Effector memory CD8-positive, alpha-beta T cell (primary cell): ENCODE results near the gene TRAK1.

Source experiments
- ATAC-seq: fragments of 150-1000 bp; cut with Tn5 transposase; replicated peaks from 2 replicates; pipeline ENCODE4 v1.10.0; 2021; ENCODE audit warnings: mild to moderate bottlenecking, moderate library complexity
- DNase-seq, 3 experiments: peaks; one replicate each; pipeline ENCODE4 v3.0.0; 2021
- H3K27ac Mint-ChIP-seq, 2 donors: one replicate each; pipeline ENCODE4 v1.8.0; 2022; ENCODE audit warnings: mild to moderate bottlenecking in 2 of 2, mixed read lengths in 2 of 2, moderate library complexity in 2 of 2
- H3K27me3 Mint-ChIP-seq, 2 donors: one replicate each; pipeline ENCODE4 v1.8.0; 2022; ENCODE audit warnings: mixed read lengths in 2 of 2
- H3K36me3 Mint-ChIP-seq: one replicate; pipeline ENCODE4 v1.8.0; 2022; ENCODE audit warnings: mild to moderate bottlenecking, moderate library complexity, mixed read lengths; ENCODE audit not compliant: insufficient read depth
- H3K4me1 Mint-ChIP-seq, 2 donors: one replicate each; pipeline ENCODE4 v1.8.0; 2022; ENCODE audit warnings: low read depth in 2 of 2, mixed read lengths in 2 of 2
- H3K4me3 Mint-ChIP-seq, 2 donors: one replicate each; pipeline ENCODE4 v1.8.0; 2022; ENCODE audit warnings: mild to moderate bottlenecking in 2 of 2, mixed read lengths in 2 of 2, moderate library complexity in 2 of 2
- H3K9me3 Mint-ChIP-seq, 2 donors: one replicate each; pipeline ENCODE4 v1.8.0; 2022; ENCODE audit warnings: mixed read lengths in 2 of 2

TRAK1 gene

GRCh38 chr3:42267878-42268277 lies 176.7 kb downstream of the TRAK1 start:
- no peak overlapping the region for H3K4me3 Mint-ChIP-seq
- ATAC-seq = no peak
- H3K9me3 Mint-ChIP-seq = peaks cover 0 to 1% of the 10 kb centered on the region in 2 donors
- H3K27ac Mint-ChIP-seq = no peak overlapping the region
- no peak for DNase-seq
- peaks cover 0 to 5% of the 10 kb centered on the region in 2 donors for H3K4me1 Mint-ChIP-seq
- H3K36me3 Mint-ChIP-seq = no peaks in the 10 kb centered on the region
- peaks cover 79 to 83% of the 10 kb centered on the region in 2 donors for H3K27me3 Mint-ChIP-seq

GRCh38 chr3:42269647-42270046 lies 178.5 kb downstream of the TRAK1 start:
- H3K27me3 Mint-ChIP-seq = peaks cover 61 to 65% of the 10 kb centered on the region in 2 donors
- peaks cover 0 to 1% of the 10 kb centered on the region in 2 donors for H3K9me3 Mint-ChIP-seq
- ATAC-seq = no peak
- H3K4me1 Mint-ChIP-seq = peaks cover 0 to under 1% of the 10 kb centered on the region in 2 donors
- DNase-seq = no peak
- H3K36me3 Mint-ChIP-seq = no peaks in the 10 kb centered on the region
- H3K4me3 Mint-ChIP-seq = no peak overlapping the region
- H3K27ac Mint-ChIP-seq = no peak overlapping the region

- H3K4me3 Mint-ChIP-seq = no peak overlapping the region
- H3K27ac Mint-ChIP-seq = no peak overlapping the region
- H3K4me1 Mint-ChIP-seq = no peaks in the 10 kb centered on the region
- peaks cover 0 to 1% of the 10 kb centered on the region in 2 donors for H3K9me3 Mint-ChIP-seq
- H3K27me3 Mint-ChIP-seq = peaks cover 57 to 60% of the 10 kb centered on the region in 2 donors
- DNase-seq = no peak
- no peak for ATAC-seq
- H3K36me3 Mint-ChIP-seq = no peaks in the 10 kb centered on the region
Measured at GRCh38 chr3:42270561-42270960, 179.4 kb downstream of the TRAK1 start.

- H3K9me3 Mint-ChIP-seq = peaks cover 0 to 1% of the 10 kb centered on the region in 2 donors
- no peak overlapping the region for H3K4me3 Mint-ChIP-seq
- ATAC-seq (no peak), DNase-seq (no peak)
- no peaks in the 10 kb centered on the region for H3K36me3 Mint-ChIP-seq
- no peaks in the 10 kb centered on the region for H3K4me1 Mint-ChIP-seq
- no peak overlapping the region for H3K27ac Mint-ChIP-seq
- H3K27me3 Mint-ChIP-seq = peaks cover 46 to 66% of the 10 kb centered on the region in 2 donors
Measured at GRCh38 chr3:42271786-42272185, 180.6 kb downstream of the TRAK1 start.

- no peak for DNase-seq
- H3K27ac Mint-ChIP-seq = no peak overlapping the region
- H3K36me3 Mint-ChIP-seq = no peaks in the 10 kb centered on the region
- no peak overlapping the region for H3K4me3 Mint-ChIP-seq
- peaks cover 0 to 1% of the 10 kb centered on the region in 2 donors for H3K9me3 Mint-ChIP-seq
- H3K27me3 Mint-ChIP-seq = peaks cover 39 to 66% of the 10 kb centered on the region in 2 donors
- no peaks in the 10 kb centered on the region for H3K4me1 Mint-ChIP-seq
- ATAC-seq = no peak
Measured at GRCh38 chr3:42273361-42273760, 182.2 kb downstream of the TRAK1 start.

GRCh38 chr3:42274266-42274665 lies 183.1 kb downstream of the TRAK1 start:
- ATAC-seq (no peak), DNase-seq (no peak)
- no peaks in the 10 kb centered on the region for H3K4me1 Mint-ChIP-seq
- H3K9me3 Mint-ChIP-seq = peaks cover 3 to 4% of the 10 kb centered on the region in 2 donors
- H3K36me3 Mint-ChIP-seq = no peaks in the 10 kb centered on the region
- H3K4me3 Mint-ChIP-seq = no peak overlapping the region
- H3K27ac Mint-ChIP-seq = no peak overlapping the region
- peaks cover 30 to 64% of the 10 kb centered on the region in 2 donors for H3K27me3 Mint-ChIP-seq

GRCh38 chr3:42275217-42275616 lies 184.1 kb downstream of the TRAK1 start:
- Mint-ChIP-seq H3K36me3 (peaks cover 3% of the 10 kb centered on the region), H3K27ac (no peak overlapping the region), H3K4me1 (no peaks in the 10 kb centered on the region), H3K4me3 (no peak overlapping the region), H3K27me3 (peaks cover 22 to 62% of the 10 kb centered on the region in 2 donors), H3K9me3 (peaks cover 7 to 13% of the 10 kb centered on the region in 2 donors)
- DNase-seq (no peak), ATAC-seq (no peak)
